Gastrocnemius medialis (tissue), 4 donors: ENCODE measurements around the gene METAP1D. TPM values are rescaled to one million over a fixed set of nuclear protein-coding genes. Genes with fewer than 3 reads are reported as not detected.
A peak's percentile ranks its signal among the peaks of the same experiment; 100 is the strongest.

Source experiments
- ATAC-seq, 2 donors: fragments of 150-250 bp; one replicate each; pipeline ENCODE4 v1.9.1; 2016
- DNase-seq, 2 donors: peaks; one replicate each; pipeline ENCODE4 v3.0.0-alpha.2; 2019
- H3K27ac ChIP-seq, 4 donors: fragments of 200-600 bp; sonication (generic); 1 replicate in 1 of 4; 2 replicates in 3 of 4; pipeline ENCODE4 v1.5.1; 2016 to 2018; ENCODE audit warnings: mild to moderate bottlenecking in 2 of 4, moderate library complexity in 1 of 4
- H3K27me3 ChIP-seq, 3 donors: fragments of 200-600 bp; sonication (generic) in 2 of 3; 1 replicate in 1 of 3; 2 replicates in 2 of 3; pipeline versions ENCODE4 v1.5.1 to v1.6.0; 2016 to 2019; ENCODE audit warnings: mild to moderate bottlenecking in 1 of 3, moderate library complexity in 1 of 3
- H3K36me3 ChIP-seq, 2 donors: fragments of 200-600 bp; sonication (generic) in 1 of 2; one replicate each; pipeline ENCODE4 v1.5.1; 2017 to 2018
- H3K4me1 ChIP-seq, 2 donors: fragments of 200-600 bp; sonication (generic) in 1 of 2; one replicate each; pipeline ENCODE4 v1.5.1; 2016 to 2017; ENCODE audit warnings: mild to moderate bottlenecking in 2 of 2
- H3K4me3 ChIP-seq, 4 donors: fragments of 200-600 bp; sonication (generic) in 3 of 4; 1 replicate in 1 of 4; 2 replicates in 3 of 4; pipeline ENCODE4 v1.5.1; 2016 to 2019; ENCODE audit warnings: mild to moderate bottlenecking in 2 of 4
- H3K9me3 ChIP-seq, 3 donors: fragments of 200-600 bp; sonication (generic) in 2 of 3; 1 replicate in 1 of 3; 2 replicates in 2 of 3; pipeline ENCODE4 v1.5.1; 2016 to 2019
- POLR2A ChIP-seq, 2 donors: fragments of 450-650 bp; IDR thresholded peaks; one replicate each; pipeline ENCODE4 v1.6.1; 2017; ENCODE audit warnings: antibody characterized with exemption in 2 of 2, mild to moderate bottlenecking in 2 of 2, moderate library complexity in 2 of 2
- in situ Hi-C, 4 donors: fragments of 200-750 bp; cut with MboI; loops; one replicate each; pipeline versions ENCODE4 v1.15.0 to v1.8.0; 2017; ENCODE audit warnings: low sequenced_read_pairs in 4 of 4
- intact Hi-C: fragments of 100-400 bp; cut with DNase I; formaldehyde crosslinking; loops from one replicate; pipeline ENCODE4 v1.15.1; 2023; ENCODE audit warnings: low total_unique reads
- total RNA-seq, 4 donors: library from RNA; depleted of rRNA; stranded (reverse); fragments of >200 nt; gene quantifications; one replicate each; pipeline versions ENCODE4 v1.1.0 to v1.2.3, GENCODE V29; 2016
- TF ChIP-seq, protein P1 (sequence below), 5 experiments: fragments of 450-650 bp in 3 of 5; fragments of 200-600 bp in 2 of 5; sonication (generic) in 2 of 5; IDR thresholded peaks in 4 of 5; conservative IDR thresholded peaks in 1 of 5; 1 replicate in 4 of 5; 2 replicates in 1 of 5; pipeline ENCODE4 v1.5.1; 2016 to 2019; ENCODE audit warnings: antibody characterized with exemption in 5 of 5, mild to moderate bottlenecking in 3 of 5, moderate library complexity in 3 of 5

METAP1D gene
- total RNA-seq = 10 to 100 TPM in 2 of 4 donors, 1 to 10 TPM in 2; 4.3 to 14.3 (median 9.7) TPM

DNA sequence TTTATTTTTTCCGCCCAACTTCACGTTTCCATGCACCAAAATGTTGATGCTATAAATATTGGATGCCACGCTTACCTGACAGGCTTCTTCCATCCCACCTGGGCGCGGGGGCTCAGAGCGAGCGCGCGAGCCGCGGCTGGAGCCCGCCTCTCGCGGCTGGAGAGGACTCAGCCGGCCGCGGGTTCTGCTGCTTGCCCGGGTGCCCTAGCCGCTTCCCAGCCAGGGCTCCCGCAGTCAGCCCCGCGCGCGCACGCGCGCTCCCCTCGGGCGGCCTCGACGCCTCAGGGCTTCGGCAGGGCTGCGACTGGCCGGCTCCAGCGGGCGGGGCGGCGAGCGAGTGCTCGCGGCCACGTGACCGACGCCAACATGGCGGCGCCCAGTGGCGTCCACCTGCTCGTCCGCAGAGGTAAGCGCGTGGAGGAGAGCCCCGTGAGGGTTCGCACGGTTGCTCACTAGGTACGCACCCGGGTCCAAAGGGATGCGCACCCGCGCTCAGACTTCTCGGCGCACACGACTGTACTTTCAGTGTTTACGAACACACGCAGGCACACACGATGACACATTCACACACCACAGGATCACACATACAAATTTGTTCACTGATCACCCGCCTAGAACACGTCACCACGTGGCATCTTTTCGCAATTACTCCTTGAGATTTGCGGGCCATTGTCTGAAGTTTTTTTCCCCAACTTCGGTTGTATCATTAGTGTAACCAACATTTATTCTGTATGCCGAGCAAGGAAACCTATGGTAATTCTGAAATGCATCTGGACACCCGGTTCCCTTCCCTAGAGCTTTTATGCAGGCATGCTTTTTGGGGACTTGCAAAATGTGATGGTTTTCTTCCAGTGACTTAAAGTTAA lies at the start of gene METAP1D:
Gene METAP1D (plus strand): TSS at position 350 of the 866 bp plus-strand sequence. CDS start 17 bp downstream, at position 367.
- Histone ChIP-seq H3K9me3 (no peaks in the 10 kb centered on the region), H3K27ac (peak within 1 kb of the TSS; percentile 75 to 85 (median 79)), H3K36me3 (no peaks in the 10 kb centered on the region), H3K27me3 (no peaks in the 10 kb centered on the region), H3K4me1 (peaks cover 11 to 15% of the 10 kb centered on the region in 2 donors), H3K4me3 (peak within 1 kb of the TSS; percentile 64 to 83 (median 74))
- peak; percentile 59 to 64 for TF ChIP-seq POLR2A (IDR thresholded peaks at IDR 0.05)
- TF ChIP-seq, protein P1, sequence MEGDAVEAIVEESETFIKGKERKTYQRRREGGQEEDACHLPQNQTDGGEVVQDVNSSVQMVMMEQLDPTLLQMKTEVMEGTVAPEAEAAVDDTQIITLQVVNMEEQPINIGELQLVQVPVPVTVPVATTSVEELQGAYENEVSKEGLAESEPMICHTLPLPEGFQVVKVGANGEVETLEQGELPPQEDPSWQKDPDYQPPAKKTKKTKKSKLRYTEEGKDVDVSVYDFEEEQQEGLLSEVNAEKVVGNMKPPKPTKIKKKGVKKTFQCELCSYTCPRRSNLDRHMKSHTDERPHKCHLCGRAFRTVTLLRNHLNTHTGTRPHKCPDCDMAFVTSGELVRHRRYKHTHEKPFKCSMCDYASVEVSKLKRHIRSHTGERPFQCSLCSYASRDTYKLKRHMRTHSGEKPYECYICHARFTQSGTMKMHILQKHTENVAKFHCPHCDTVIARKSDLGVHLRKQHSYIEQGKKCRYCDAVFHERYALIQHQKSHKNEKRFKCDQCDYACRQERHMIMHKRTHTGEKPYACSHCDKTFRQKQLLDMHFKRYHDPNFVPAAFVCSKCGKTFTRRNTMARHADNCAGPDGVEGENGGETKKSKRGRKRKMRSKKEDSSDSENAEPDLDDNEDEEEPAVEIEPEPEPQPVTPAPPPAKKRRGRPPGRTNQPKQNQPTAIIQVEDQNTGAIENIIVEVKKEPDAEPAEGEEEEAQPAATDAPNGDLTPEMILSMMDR (IDR thresholded peaks at IDR 0.05 in 4 of 5, conservative IDR thresholded peaks at IDR 0.05 in 1 of 5) = no peak
- in situ Hi-C loops = no loop called here
- DNase-seq (peak; percentile 80 to 88), ATAC-seq (peak; percentile 92 to 94)
- intact Hi-C loops = loop anchor here (2.0 to 5.0 kb wide), 3 partner anchors 43 to 189 kb away; no protein-coding TSS in a partner anchor

DNA sequence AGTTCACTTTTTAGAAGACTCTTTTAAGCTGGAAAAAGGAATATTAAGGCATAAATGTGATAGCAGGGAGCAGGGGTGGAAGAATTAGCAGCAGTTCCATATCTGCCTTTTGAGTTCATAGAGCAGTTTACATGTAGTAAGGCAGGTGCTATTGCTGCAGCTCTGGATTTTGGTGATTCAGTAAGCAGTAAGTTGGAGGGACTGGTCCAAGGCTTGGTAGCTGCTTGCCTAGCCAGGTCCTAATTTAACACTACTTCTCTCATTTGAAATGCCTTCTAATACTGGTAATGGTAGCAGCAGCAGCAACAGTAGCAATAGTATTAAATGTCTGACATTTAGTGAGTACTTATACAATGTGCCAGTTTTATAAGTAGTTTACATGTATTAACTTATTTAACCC lies 47.5 kb upstream of the METAP1D start:
- in situ Hi-C loops = no loop called here
- ATAC-seq = peak; percentile 42 to 61
- H3K27ac ChIP-seq = peak overlapping the region in 2 of 4 donors; percentile 20 to 36

DNA sequence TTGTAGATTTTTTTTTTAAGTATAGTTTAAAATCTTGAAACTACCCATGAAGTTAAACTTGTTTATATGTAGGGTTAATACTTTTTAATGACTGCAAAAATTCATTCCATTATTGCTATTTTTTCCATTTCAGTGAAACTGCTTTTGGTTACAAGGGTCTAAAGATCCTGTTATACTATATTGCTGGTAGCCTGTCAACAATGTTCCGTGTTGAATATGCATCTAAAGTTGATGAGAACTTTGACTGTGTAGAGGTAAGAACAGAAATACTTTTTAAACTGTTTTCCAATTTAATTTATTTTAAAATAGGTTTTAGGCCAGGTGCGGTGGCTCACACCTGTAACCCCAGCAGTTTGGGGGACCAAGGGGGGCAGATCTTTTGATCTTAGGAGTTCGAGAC lies 47.0 kb upstream of the METAP1D start:
- no peaks in the 10 kb centered on the region for H3K9me3 ChIP-seq
- TF ChIP-seq, protein P1 (IDR thresholded peaks at IDR 0.05 in 4 of 5, conservative IDR thresholded peaks at IDR 0.05 in 1 of 5) = no peak
- TF ChIP-seq POLR2A (IDR thresholded peaks at IDR 0.05) = no peak
- H3K4me1 ChIP-seq = peaks cover 21 to 36% of the 10 kb centered on the region in 2 donors
- DNase-seq (no peak), ATAC-seq (no peak)
- H3K27me3 ChIP-seq = no peaks in the 10 kb centered on the region
- intact Hi-C loops = loop anchor here (10.0 kb wide), 2 partner anchors 138 to 152 kb away; partner anchors contain the start of gene DLX2
- peak overlapping the region in 2 of 4 donors; percentile 20 to 36 for H3K27ac ChIP-seq
- in situ Hi-C loops = no loop called here
- H3K4me3 ChIP-seq = no peak overlapping the region
- H3K36me3 ChIP-seq = no peaks in the 10 kb centered on the region

More for the DNA sequence above, 47.5 kb upstream of the METAP1D start:
- H3K4me3 ChIP-seq = no peak overlapping the region
- no peaks in the 10 kb centered on the region for H3K9me3 ChIP-seq
- intact Hi-C loops = loop anchor here (10.0 kb wide), 2 partner anchors 137 to 153 kb away; partner anchors contain the start of gene DLX2
- H3K27me3 ChIP-seq = no peaks in the 10 kb centered on the region
- no peaks in the 10 kb centered on the region for H3K36me3 ChIP-seq
- TF ChIP-seq, protein P1 (IDR thresholded peaks at IDR 0.05 in 4 of 5, conservative IDR thresholded peaks at IDR 0.05 in 1 of 5) = no peak
- TF ChIP-seq POLR2A (IDR thresholded peaks at IDR 0.05) = no peak
- DNase-seq = no peak
- H3K4me1 ChIP-seq = peaks cover 20 to 31% of the 10 kb centered on the region in 2 donors

DNA sequence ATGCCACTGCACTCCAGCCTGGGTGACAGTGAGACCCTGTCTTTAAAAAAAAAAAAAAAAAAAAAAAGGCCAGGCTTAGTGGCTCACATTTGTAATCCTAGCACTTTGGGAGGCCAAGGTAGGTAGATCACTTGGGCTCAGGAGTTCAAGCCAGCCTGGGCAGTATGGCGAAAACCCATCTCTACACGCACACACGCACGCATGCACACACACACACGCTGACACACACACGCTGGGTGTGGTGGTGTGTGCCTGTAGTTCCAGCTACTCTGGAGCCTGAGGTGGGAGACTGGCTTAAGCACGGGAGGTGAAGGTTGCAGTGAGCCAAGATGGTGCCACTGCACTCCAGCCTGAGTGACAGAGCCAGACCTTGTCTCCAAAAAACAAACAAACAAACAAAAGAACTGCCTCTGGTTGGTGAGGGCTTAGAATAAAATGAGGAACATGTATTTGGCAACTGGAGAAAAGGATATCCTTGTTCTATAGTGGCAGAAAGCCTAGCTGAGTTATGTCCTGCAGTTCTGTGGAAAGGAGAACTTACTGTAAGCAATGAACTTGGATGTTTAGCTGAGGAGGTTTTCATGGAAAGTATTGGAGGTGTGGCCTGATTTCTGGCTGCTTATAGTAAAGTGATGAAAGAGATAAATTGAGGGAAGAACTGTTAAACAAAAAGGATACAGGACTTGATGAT lies 43.5 kb upstream of the METAP1D start:
- H3K27ac ChIP-seq = peak overlapping the region in 3 of 4 donors; percentile 26 to 44 (median 27)
- intact Hi-C loops (loop anchor here (2.0 to 10.0 kb wide), 3 partner anchors 43 to 149 kb away; partner anchors contain the start of genes DLX2 and METAP1D), in situ Hi-C loops (no loop called here)
- ATAC-seq (no peak), DNase-seq (no peak)
- H3K4me1 ChIP-seq = peaks cover 51 to 64% of the 10 kb centered on the region in 2 donors
- H3K4me3 ChIP-seq = no peak overlapping the region
- no peaks in the 10 kb centered on the region for H3K36me3 ChIP-seq
- H3K27me3 ChIP-seq = no peaks in the 10 kb centered on the region
- no peaks in the 10 kb centered on the region for H3K9me3 ChIP-seq
- TF ChIP-seq, protein P1 (IDR thresholded peaks at IDR 0.05 in 4 of 5, conservative IDR thresholded peaks at IDR 0.05 in 1 of 5) = no peak
- no peak for TF ChIP-seq POLR2A (IDR thresholded peaks at IDR 0.05)
